Activated CD4-positive, alpha-beta T cell treated with anti-CD3 and anti-CD28 coated beads, Interleukin-2, amount 50 U/mL, for 24 hours (primary cell): ENCODE measurements around the gene LRMDA.

Experiments used
- DNase-seq, 2 donors: peaks; one replicate each; pipeline ENCODE4 v3.0.0-alpha.2; 2020; ENCODE audit warnings: low read depth in 1 of 2, low spot score in 1 of 2

The LRMDA gene

DNA sequence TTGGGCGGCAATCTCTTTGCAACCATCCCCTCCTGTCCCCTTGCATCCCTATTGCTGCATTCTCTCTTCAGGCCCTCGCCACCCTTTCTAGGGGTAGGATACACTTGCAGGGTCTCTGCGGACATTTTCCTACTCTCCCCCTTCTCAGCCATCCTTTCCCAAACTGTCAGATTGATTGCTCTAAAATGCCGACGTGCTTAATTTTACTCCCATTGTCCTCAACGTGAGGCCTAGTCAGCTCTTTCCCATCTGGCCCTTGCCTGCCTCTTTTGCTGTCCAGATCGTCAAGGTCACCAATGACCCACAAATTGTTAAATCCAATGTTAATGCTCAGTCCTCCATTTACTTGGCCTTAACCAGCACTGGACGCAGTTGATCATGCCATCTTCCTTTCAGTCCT is 12.7 kb upstream of the LRMDA start:
- no peak for DNase-seq

DNA sequence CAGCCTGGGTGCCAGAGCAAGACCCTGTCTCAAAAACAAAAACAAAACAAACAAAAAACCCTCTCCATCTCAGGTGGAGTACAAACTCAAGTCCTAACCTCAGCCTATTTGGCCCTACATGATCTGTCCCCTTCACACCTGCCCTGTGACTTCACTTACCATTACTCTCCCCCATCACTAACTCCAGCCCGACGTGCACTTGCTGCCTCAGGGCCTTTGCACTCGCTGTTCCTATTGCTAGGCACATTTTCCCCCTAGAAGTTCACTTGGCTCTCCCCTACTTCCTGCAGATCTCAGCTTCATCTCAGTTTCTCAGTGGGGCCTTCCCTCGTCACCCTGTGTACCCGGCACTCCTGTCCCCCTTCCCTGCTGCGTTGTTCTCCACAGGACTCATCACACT is 8.5 kb upstream of the LRMDA start:
- no peak for DNase-seq

DNA sequence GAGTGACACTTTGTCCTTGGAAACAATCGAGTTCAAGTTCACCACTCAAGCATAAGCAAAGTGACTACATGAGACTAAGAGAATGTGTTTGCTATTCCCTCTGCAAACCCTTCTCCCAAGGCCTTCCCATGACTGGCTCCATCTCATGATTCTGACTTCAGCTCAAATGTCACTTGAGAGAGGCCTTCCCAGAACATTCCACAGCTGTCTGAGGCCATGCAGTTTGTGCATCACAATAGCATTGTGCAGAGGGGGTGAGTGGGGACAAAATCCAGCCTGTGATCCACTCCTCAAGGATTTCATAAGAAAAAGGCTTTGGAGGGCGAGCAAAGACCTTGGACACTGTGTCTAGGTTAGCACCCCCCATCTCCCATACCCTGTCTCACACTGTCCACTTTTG is 6.9 kb upstream of the LRMDA start:
- DNase-seq: no peak

DNA sequence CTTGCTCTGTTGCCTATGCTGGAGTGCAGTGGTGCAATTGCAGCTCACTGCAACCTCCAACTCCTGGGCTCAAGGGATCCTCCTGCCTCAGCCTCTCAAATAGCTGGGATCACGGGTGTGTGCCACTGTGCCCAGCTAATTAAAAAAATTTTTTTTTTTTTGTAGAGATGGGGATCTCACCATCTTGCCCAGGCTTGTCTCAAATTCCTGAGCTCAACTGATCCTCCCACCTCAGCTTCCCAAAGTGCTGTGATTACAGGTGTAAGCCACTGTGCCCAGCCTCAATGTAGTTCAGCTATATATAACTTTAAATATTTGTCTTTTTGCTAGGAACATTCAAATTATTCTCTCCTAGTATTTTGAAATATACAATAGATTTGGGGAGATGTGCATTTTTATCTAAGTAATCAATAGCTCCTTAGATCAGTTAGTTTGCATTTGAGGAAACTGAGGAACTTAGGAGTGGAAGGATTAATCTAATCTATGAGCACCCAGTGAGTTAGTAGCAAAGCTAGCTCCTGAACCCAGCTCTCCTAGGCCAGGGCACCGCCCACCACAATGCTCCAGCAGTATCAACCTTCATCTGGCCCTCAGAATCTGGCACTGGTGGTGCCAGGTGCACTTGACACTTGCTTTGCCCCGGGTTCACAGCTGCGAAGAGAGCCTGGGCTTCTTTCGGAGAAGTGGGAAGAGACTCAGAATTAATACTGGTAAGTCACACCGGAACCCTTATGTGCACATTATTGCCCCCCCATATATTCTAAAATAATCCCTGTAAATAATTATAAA is 5.9 kb upstream of the LRMDA start:
- no peak for DNase-seq

DNA sequence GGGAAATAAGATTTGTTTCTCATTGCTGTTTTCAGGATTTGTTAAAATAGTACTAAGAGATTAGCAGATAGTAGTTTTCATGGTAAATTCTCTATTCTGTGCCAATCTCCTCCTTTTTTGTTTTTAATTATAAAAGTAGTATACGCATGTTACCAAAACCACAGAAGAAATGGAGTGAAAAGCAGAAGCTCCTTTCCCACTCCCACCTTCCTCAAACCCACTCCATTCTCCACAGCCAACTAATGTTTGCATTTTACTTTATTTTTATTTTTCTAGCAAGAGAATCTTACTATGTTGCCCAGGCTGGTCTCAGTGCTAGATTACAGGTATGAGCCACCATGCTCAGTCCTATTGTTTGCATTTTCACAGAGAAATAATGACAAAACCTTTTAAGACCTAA is 4.5 kb upstream of the LRMDA start:
- no peak for DNase-seq

DNA sequence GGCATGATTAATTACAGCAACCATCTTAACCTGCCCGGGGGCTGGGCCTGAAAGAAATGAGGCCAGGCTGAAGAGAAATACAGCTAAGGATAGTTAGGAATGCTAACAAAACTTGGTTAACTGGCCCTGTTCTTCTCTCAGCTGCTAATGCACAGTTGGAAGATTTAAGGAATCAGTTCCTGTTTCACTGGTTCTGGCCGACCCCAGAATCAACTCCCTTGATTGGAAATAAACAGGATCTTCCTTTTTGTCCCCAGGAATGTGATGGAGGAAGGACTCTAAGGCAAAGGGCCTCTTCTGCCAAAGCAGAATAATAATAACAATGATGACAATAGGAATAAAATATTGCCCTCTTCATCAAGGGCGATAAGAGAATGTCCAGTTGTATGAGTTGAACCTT is 3.5 kb upstream of the LRMDA start:
- DNase-seq: no peak

DNA sequence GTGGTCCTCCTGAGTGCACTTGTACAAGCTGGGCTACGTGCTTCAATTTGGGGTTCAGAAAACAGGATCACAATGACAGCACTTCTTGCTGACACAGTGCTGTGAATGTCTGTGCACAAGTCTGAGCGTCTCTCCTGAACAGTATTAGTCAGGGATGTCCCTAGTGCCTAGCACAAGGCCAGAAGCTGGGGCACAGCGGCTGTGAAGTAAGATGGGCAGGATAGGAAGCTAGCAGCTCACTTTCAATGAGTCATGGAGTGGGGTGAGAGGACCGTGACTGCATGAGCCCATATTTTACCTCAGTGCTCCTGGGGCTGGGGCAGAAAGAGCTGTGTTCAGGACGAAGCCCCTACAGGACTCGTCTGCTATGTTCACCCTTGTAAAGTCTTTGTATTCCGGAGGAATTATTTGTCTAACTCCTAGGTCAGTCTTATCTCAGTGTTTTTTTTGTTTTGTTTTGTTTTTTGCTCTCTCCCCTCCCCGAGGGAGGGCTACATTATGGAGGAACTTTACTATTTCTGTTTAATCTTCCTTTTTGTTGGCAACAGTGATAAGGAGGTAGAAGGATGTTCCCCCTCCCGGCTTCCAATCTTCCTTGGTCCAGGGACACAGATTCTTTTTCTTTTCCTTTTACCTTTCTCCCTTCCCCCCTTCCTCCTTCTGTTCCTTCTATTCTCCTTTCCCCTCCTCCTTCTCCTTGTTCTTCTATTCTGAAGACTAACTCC is 2.8 kb upstream of the LRMDA start:
- DNase-seq: no peak

DNA sequence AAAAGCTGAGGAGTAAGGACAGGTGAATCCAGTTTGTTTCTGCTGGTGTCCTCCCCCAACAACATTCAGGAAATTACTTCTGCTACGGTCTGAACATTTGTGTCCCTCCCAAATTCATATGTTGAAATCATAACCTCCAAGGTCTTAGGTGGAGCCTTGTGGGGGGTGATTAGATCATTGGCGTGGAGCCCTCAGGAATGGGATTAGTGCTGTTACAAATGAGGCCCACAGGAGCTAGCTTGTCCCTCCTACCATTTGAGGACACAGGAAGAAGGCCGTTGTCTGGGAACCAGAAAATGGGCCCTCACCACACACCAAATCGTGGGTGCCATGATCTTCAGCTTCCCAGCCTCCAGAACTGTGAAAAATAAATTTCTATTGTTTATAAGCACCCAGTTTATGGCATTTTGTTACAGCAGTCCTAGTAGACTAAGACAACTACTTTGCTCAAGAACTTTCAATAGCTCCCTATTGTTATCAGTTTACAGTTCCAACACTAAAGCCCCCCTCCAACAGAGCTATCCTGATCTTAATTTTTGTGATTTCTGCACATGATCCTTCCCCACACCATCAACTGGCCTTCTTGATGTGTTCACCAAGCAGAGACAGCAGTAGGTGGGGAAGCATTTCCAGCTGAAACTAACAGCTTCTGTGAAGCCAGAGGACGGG is 2.1 kb upstream of the LRMDA start:
- DNase-seq: no peak

DNA sequence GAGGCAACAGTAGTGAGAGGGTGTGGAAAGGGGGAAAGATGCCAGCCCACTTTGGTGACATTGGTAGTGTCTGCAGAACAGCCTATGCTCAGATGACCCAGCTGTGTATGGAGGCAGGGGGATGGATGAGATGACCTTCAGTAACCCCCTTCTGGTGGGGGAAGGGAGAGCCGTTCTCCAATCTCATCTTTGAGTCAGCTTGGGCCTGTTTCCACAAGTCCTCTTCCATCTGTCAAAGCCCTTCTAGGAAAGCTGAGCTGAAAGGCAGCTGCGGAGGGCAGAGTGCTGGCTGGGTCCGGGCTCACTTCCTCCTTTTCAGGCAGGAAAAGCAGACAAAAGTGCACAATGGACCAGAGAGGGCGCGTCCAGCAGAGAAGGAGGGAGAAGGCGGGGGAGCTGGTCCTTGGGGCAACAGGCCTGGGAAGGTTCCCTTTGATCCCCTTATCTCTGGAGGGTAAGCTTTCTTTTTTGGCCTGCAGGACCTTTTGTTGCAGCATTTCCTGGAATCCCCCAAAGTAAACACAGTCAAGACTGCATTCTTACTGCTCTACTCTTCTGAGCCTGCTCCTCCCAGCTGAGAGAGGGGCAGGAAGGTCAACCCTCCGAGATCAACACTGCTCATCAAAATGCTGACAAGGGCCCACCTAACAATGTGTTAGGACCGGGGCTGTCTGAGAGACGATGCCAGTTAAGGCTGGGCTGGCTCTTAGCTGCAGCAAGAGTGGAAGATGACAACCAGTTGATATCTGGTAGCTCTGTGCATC is 1.2 kb upstream of the LRMDA start:
- DNase-seq: no peak

DNA sequence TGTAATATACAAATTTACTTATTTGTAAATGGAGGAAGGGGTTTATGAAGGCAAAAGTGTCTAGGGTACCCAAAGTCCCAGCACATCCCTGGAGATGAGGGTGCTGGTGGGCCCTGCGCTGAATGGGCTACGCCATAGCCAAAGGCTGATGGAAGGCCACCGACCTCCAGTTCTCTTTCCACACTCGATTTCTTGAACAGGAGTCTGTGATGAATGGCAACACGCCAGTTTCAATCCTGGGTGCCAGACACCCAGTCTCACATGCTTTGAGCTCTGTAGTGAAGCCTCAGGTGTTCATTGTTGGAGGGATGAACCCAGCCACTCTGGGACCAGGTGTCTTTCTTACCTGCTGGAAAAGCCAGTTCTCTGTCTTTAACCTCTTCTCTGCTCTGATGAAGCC is 752 bp downstream of the LRMDA start:
- DNase-seq: no peak

DNA sequence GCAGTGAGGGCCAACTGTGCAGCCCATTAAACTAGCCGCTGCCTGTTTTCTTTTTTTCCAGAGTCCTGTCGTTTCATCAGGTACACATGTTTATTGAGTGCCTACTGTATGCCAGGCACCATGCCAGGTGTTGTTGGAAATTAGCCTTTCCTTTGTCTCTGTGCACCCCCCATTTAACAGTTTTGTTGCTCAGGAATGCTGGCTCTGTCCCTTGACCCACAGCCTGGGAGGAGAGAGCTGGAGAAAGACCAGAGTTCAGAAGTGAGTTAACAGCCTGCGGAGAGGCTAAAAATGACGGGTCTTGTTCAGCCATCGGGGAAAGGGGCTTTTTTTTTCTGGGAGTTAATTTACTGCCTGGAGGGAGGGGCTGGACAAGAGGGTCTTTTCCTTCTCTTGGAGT is 1.3 kb downstream of the LRMDA start:
- DNase-seq: no peak

DNA sequence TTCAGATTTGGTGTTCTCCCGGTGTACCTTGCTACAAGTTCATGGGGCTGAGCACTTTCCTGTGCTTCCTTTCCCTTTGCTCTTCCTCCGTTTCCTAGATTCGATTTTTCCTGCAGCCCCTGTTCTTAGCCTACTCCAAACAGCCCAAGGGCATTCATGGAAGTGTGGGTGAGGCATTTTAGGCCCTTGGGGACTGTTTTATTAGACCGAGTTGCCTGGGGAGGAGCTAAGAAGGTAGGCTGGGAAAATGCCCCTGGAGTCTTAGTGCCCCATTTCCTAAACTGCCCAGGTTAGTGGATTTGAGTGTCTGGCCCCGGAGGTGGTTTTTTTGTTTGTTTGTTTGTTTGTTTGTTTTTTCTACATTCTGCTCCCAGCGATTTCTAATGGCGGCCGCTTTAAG is 1.8 kb downstream of the LRMDA start:
- no peak for DNase-seq

DNA sequence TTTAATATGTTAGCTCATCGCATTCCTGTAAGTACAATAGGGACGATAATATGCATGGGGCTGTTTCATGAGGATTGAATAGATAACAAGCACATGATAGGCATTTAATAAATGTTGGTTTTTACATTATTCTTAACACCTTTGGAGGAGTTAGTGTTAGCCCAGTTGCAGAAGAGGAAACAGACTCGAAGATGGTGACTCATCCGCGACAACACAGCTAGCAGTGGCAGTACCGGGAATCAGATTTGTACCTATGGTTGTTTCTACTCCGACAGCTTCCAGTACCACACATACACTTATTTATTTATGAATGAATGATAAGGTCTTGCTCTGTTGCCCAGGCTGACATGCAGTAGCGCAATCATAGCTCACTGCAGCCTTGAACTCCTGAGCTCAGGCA is 2.9 kb downstream of the LRMDA start:
- DNase-seq: no peak

DNA sequence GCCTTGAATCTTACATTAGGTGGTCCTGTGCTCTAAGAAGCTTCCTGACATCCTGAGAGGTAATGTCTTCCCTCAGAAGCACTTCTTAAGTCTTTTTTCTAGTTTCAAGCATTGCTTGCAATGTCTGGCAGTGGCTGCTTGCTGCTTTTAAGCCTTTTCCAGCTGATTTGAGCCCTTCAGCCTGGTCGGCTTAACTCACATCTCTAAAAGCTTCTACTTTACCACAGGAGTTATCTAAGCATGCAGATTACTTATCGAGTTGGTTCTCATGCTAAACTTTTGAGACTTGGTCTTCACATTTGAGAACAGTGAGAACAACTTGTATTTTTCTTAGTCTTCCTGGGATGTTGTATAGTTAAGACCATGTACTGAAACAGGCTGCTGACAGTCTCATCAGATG is 3.9 kb downstream of the LRMDA start:
- DNase-seq: no peak

DNA sequence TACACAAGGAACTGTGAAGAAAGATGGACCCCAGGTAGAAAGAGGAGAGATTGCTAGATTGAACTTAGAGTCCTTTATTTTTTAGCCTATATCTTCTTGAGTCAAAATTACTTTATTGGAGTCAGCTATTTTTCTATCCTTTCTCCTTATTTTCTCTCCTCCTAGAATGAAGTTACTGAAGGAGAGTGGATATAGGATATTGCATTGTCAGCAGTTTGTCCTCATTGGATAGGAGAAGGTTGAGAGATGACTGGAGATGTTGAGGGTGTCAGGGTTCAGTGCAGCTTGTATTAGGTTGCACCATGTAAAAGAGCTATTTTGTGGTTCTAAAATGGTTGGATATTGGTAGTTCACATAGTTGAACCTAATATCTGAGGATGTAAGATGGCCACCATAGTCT is 5.5 kb downstream of the LRMDA start:
- DNase-seq: no peak

DNA sequence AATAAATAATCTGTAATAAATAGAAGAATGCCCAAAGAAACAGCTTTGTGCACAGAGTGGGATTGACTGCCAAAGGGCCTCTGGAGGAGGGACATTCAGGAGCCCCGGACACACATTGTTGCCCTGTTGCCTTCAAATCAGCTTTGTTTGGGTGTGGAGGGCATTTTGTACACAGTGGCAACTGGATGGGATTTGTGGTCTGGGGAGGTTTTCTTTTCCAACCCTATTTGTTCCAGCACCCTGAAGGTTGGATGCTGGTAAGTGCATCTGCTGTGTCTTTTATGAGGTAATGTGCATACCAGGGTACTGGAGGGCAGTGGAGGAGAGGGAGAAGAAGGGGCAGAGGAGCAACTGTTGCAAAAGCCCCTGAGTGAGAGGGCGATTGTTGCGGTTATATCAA is 6.3 kb downstream of the LRMDA start:
- no peak for DNase-seq

DNA sequence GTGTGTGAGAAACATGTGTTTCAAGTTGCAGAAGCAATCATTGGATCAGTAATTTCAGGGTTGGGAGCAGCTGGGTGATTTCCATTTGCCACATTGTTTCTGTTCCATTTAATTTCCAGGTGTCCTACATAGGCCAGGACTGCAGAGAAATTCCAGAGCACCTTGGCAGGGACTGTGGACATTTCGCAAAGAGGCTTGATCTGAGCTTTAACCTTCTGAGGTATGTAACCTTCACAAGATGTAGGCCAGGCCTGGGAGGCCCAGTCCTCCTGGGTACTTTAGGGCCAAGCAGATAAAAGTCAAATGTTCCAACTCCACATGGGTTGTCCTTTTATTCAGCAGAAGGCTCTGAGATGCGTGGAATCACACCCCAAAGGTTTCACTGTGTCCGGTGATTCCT is 6.9 kb downstream of the LRMDA start:
- DNase-seq: no peak

DNA sequence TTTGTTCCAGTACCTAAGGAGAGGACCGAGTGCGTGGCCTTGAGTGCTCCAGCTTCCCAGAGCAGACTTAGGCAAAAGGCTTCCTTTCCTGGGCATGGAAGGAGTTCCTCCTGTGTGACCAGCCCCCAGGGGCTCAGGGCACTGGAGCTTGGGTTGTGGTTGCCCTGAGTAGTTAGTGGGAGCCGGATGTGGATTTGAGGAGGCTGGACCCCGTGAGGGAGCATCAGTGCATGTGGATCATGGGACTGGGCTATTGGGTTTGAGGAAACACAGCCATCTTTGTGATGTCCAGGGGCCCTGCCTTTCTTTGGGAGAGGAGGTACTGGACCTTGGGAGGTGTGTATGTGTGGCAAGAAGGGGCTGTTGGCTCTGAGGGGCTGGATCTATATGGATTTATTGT is 8.4 kb downstream of the LRMDA start:
- no peak for DNase-seq

DNA sequence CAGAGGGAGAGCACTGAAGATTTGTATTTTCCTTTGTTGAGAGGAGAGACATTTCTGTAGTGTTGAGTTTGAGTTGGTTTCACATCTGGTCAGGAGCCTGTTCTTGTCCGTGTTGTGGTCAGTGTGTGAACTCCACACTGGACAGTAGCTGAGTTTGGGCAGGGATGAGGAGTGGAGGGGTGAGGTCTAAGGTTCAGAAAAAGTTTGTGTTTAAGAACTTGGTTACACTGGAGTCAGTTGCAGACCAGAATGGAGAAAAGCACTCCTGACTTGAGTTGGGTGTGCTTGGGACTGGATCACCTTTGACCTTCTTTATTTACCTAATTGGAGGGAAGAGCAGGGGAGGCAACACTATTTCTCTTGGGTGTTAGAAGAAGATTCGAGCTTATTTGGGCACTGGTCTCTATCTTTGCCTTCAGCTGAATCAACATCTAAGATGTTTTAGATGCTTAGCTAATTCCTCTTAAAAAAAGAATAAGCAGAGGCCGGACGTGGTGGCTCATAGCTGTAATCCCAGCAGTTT is 8.9 kb downstream of the LRMDA start:
- DNase-seq: no peak

DNA sequence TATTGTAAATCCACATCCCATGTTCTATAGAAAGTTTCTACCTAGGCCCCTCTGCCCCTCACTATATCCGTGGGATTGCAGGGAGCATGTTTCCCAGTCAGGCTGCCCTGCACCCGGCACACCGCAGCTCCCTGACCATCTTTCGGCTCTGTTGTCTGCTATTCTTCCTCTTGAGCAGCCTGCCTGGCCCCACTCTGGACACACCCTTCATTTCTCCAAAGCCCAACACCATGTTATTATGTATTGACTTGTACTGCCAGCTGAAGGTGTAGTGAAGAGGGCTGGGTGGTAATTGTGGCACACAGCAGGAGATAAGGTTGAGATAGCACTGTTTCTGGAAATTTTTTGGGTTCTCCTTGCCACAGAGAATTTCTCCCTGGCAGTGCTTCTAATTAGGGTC is 9.8 kb downstream of the LRMDA start:
- DNase-seq: no peak

DNA sequence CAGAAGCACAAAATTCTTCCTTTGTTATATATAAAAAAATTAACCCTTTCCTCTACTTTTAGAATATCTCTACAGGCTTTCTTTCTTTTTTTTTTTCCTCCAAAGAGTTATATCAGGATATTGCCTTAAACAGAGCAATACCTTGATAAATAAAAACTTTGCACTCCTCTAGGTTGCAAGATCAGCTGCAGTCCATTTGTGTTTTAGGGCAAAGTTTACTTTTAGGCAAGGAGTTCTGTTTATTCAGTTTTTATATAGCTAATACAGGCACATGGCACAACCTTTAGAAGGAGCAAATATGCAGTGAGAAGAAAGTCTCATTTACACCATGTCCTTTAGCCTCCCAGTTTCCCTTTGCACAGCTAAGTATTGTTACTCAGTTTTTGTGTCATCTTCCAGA is 10.3 kb downstream of the LRMDA start:
- DNase-seq: no peak
